Measurements from ENCODE around the gene C1orf35. TPM values are rescaled to one million over a fixed set of nuclear protein-coding genes. Genes with fewer than 3 reads are reported as not detected.

Gene C1orf35
- total RNA-seq, 6 experiments from 2014 or later, result 3.4 to 6.3 (median 5.2) TPM

GRCh38 chr1:228131766-228132165, 28.6 kb upstream of the C1orf35 start:
- Histone ChIP-seq H3K27me3 (no peaks in the 10 kb centered on the region), H3K27ac (no peak overlapping the region), H3K36me3 (no peaks in the 10 kb centered on the region), H3K9me3 (no peaks in the 10 kb centered on the region), H3K4me1 (no peaks in the 10 kb centered on the region), H3K4me3 (no peak overlapping the region)
- WGBS (ENCODE audit: insufficient coverage, low coverage, low lambda C conversion rate, missing lambda C conversion rate), result 80% methylated on average over 2 of the region's 2 CpGs
- no peak for DNase-seq
- TF ChIP-seq POLR2A (IDR thresholded peaks at IDR 0.05) (no peak), CTCF (IDR thresholded peaks at IDR 0.05) (no peak)
- no peak for ATAC-seq
- intact Hi-C loops (cut with DNase I), result no loop called here

GRCh38 chr1:228125185-228125584, 22.1 kb upstream of the C1orf35 start:
- Histone ChIP-seq H3K9me3 (no peaks in the 10 kb centered on the region), H3K36me3 (no peaks in the 10 kb centered on the region), H3K27ac (no peak overlapping the region), H3K27me3 (no peaks in the 10 kb centered on the region), H3K4me3 (no peak overlapping the region), H3K4me1 (no peaks in the 10 kb centered on the region)
- no peak for ATAC-seq
- no peak for DNase-seq
- intact Hi-C loops (cut with DNase I), result no loop called here
- TF ChIP-seq CTCF (IDR thresholded peaks at IDR 0.05) (no peak), POLR2A (IDR thresholded peaks at IDR 0.05) (no peak)
- 76% methylated on average over 5 of the region's 5 CpGs for WGBS (ENCODE audit: insufficient coverage, low coverage, low lambda C conversion rate, missing lambda C conversion rate)

GRCh38 chr1:228123505-228123904, 20.4 kb upstream of the C1orf35 start:
- intact Hi-C loops (cut with DNase I), result no loop called here
- H3K4me3 ChIP-seq, result no peak overlapping the region
- ATAC-seq (peak in 2 of 4 donors; percentile 23 to 66), DNase-seq (no peak)
- TF ChIP-seq CTCF (IDR thresholded peaks at IDR 0.05) (no peak), POLR2A (IDR thresholded peaks at IDR 0.05) (no peak)
- H3K27ac ChIP-seq, result no peak overlapping the region
- no peaks in the 10 kb centered on the region for H3K27me3 ChIP-seq
- no peaks in the 10 kb centered on the region for H3K36me3 ChIP-seq
- no peaks in the 10 kb centered on the region for H3K4me1 ChIP-seq
- WGBS (ENCODE audit: insufficient coverage, low coverage, low lambda C conversion rate, missing lambda C conversion rate), result 71% methylated on average over 2 of the region's 2 CpGs
- H3K9me3 ChIP-seq, result no peaks in the 10 kb centered on the region

GRCh38 chr1:228122921-228123441, 19.9 kb upstream of the C1orf35 start:
- intact Hi-C loops (cut with DNase I), result no loop called here
- DNase-seq (no peak), ATAC-seq (no peak)
- Histone ChIP-seq H3K27me3 (no peaks in the 10 kb centered on the region), H3K4me1 (no peaks in the 10 kb centered on the region), H3K36me3 (no peaks in the 10 kb centered on the region), H3K27ac (no peak overlapping the region), H3K9me3 (no peaks in the 10 kb centered on the region), H3K4me3 (no peak overlapping the region)
- WGBS (ENCODE audit: insufficient coverage, low coverage, low lambda C conversion rate, missing lambda C conversion rate), result 78% methylated on average over 1 of the region's 1 CpG
- TF ChIP-seq POLR2A (IDR thresholded peaks at IDR 0.05) (no peak), CTCF (IDR thresholded peaks at IDR 0.05) (no peak)
